MCF 10A (cell line): ENCODE data around the gene SHQ1. TPM values are rescaled to one million over a fixed set of nuclear protein-coding genes. Genes with fewer than 3 reads are reported as not detected.

Experiments used
- BruUV-seq: library from RNA; stranded (reverse); fragments of 400-500 nt; replicated peaks from 2 replicates; lab custom pipeline; 2021; lab: Mats Ljungman, UMichigan
- CTCF ChIA-PET: fragments of 300-600 bp; sonication (Branson Sonifier 250); formaldehyde crosslinking; extraction: SDS; loops from one replicate; lab custom pipeline; 2021; ENCODE audit warnings: antibody characterized with exemption, inconsistent platforms; lab: Yijun Ruan, JAX
- POLR2A ChIA-PET: fragments of 300-600, 350-650 bp; sonication (Branson Sonifier 250); formaldehyde crosslinking; extraction: SDS; loops from one replicate; lab custom pipeline; 2020; ENCODE audit warnings: antibody characterized with exemption, inconsistent platforms; lab: Yijun Ruan, JAX
- DNase-seq: peaks from one replicate; pipeline ENCODE4 v3.0.0-alpha.2; 2018; ENCODE audit not compliant: unreplicated experiment
- H3K27ac Mint-ChIP-seq: one replicate; pipeline ENCODE4 v1.8.0; 2022; ENCODE audit warnings: mild to moderate bottlenecking, low read depth, mixed read lengths; ENCODE audit not compliant: unreplicated experiment
- H3K27me3 Mint-ChIP-seq: one replicate; pipeline ENCODE4 v1.8.0; 2022; ENCODE audit warnings: mixed read lengths; ENCODE audit not compliant: insufficient read depth, unreplicated experiment
- H3K36me3 Mint-ChIP-seq: one replicate; pipeline ENCODE4 v1.8.0; 2022; ENCODE audit warnings: mild to moderate bottlenecking, moderate library complexity, mixed read lengths; ENCODE audit not compliant: insufficient read depth, unreplicated experiment
- H3K4me1 Mint-ChIP-seq: one replicate; pipeline ENCODE4 v1.8.0; 2022; ENCODE audit warnings: mixed read lengths; ENCODE audit not compliant: insufficient read depth, unreplicated experiment
- H3K4me3 Mint-ChIP-seq: one replicate; pipeline ENCODE4 v1.8.0; 2022; ENCODE audit warnings: mild to moderate bottlenecking, moderate library complexity, mixed read lengths; ENCODE audit not compliant: unreplicated experiment
- H3K9me3 Mint-ChIP-seq: one replicate; pipeline ENCODE4 v1.8.0; 2022; ENCODE audit warnings: mixed read lengths; ENCODE audit not compliant: unreplicated experiment
- intact Hi-C: fragments of 100-400 bp; cut with micrococcal nuclease; formaldehyde crosslinking; loops from 2 replicates; pipeline ENCODE4 v1.14.1; 2022
- total RNA-seq: library from RNA; stranded (reverse); gene quantifications from 2 replicates; pipeline ENCODE4 v1.2.3, GENCODE V29; 2022
- TF ChIP-seq, protein P1 (sequence below): fragments of 200-600 bp; IDR thresholded peaks from one replicate; pipeline ENCODE4 v1.8.0; 2022; ENCODE audit warnings: antibody characterized with exemption, mild to moderate bottlenecking; ENCODE audit not compliant: unreplicated experiment

The SHQ1 gene
- total RNA-seq, 1 experiment from 2014 or later, result 17.4 TPM

GRCh38 chr3:72894976-72895552, 46.8 kb upstream of the SHQ1 start:
- Mint-ChIP-seq H3K27me3 (no peaks in the 10 kb centered on the region), H3K9me3 (no peaks in the 10 kb centered on the region), H3K4me3 (no peak overlapping the region), H3K36me3 (no peaks in the 10 kb centered on the region), H3K27ac (no peak overlapping the region), H3K4me1 (peaks cover 34% of the 10 kb centered on the region)
- intact Hi-C loops, result no loop called here
- POLR2A ChIA-PET, result no interaction called here
- CTCF ChIA-PET, result interaction anchor here (0.6 to 2.0 kb wide), 2 partner anchors 45 to 1404 kb away, joined by 3 to 7 read pairs; no protein-coding TSS in a partner anchor
- DNase-seq, result no peak
- no TSS peak for BruUV-seq
- TF ChIP-seq, protein P1, sequence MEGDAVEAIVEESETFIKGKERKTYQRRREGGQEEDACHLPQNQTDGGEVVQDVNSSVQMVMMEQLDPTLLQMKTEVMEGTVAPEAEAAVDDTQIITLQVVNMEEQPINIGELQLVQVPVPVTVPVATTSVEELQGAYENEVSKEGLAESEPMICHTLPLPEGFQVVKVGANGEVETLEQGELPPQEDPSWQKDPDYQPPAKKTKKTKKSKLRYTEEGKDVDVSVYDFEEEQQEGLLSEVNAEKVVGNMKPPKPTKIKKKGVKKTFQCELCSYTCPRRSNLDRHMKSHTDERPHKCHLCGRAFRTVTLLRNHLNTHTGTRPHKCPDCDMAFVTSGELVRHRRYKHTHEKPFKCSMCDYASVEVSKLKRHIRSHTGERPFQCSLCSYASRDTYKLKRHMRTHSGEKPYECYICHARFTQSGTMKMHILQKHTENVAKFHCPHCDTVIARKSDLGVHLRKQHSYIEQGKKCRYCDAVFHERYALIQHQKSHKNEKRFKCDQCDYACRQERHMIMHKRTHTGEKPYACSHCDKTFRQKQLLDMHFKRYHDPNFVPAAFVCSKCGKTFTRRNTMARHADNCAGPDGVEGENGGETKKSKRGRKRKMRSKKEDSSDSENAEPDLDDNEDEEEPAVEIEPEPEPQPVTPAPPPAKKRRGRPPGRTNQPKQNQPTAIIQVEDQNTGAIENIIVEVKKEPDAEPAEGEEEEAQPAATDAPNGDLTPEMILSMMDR, result no peak

DNA sequence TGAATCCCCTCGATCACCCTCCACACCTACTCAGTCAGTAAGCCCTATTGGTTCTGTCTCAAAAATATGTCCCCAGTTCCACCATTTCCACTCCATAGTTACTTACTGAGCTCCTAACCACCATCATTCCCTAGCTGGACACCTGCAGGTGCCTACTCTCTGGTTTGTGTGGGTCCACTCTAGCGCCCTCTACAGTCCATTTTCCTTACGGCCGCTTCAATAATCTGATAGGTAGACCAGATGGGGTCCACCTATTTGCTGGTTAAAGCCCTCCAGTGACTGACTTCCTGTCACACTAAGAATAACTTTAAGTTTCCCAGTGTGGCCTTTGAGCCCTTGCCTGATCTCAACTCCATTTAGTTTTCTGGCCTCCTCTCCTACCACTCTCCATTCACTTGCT, 44.6 kb upstream of the SHQ1 start:
- BruUV-seq, result no TSS peak
- Mint-ChIP-seq H3K4me3 (no peak overlapping the region), H3K4me1 (peaks cover 34% of the 10 kb centered on the region), H3K9me3 (no peaks in the 10 kb centered on the region), H3K27me3 (no peaks in the 10 kb centered on the region), H3K36me3 (no peaks in the 10 kb centered on the region), H3K27ac (peak overlapping the region; percentile 65)
- intact Hi-C loops, result no loop called here
- CTCF ChIA-PET, result interaction anchor here (0.6 to 0.9 kb wide), 4 partner anchors 8 to 673 kb away, joined by 3 to 4 read pairs (median 3); no protein-coding TSS in a partner anchor
- TF ChIP-seq, protein P1, result peak; percentile 39
- POLR2A ChIA-PET, result interaction anchor here (2.1 kb wide), 1 partner anchor 10 kb away, joined by 9 read pairs; no protein-coding TSS in a partner anchor
- DNase-seq, result peak; percentile 20

- intact Hi-C loops, result no loop called here
- Mint-ChIP-seq H3K27me3 (no peaks in the 10 kb centered on the region), H3K4me3 (no peak overlapping the region), H3K36me3 (no peaks in the 10 kb centered on the region), H3K9me3 (no peaks in the 10 kb centered on the region), H3K4me1 (peaks cover 41% of the 10 kb centered on the region), H3K27ac (peak overlapping the region; percentile 77)
- ChIA-PET CTCF (interaction anchor here (0.6 to 1.0 kb wide), 8 partner anchors 9 to 672 kb away, joined by 3 to 7 read pairs (median 4); no protein-coding TSS in a partner anchor), POLR2A (interaction anchor here (1.0 to 2.1 kb wide), 3 partner anchors 11 to 105 kb away, joined by 5 to 9 read pairs (median 6); partner anchors contain the start of genes PPP4R2 and SHQ1)
- TF ChIP-seq, protein P1, result no peak
- DNase-seq, result peak; percentile 85
- no TSS peak for BruUV-seq
These were observed 44.0 kb upstream of the SHQ1 start for GRCh38 chr3:72892081-72892775.
